Epidermal melanocyte (primary cell): ENCODE data around the gene CCL15.
"Not testable (repeated sequence)": the region's sequence is repeated elsewhere in the genome, so short reads cannot be mapped to it uniquely, and the experiment has no call there.

Source experiments
- DNase-seq: peaks from one replicate; pipeline ENCODE4 v3.0.0; 2011; ENCODE audit warnings: low spot score; ENCODE audit not compliant: insufficient read length

The CCL15 gene, protein sequence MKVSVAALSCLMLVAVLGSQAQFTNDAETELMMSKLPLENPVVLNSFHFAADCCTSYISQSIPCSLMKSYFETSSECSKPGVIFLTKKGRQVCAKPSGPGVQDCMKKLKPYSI

DNA sequence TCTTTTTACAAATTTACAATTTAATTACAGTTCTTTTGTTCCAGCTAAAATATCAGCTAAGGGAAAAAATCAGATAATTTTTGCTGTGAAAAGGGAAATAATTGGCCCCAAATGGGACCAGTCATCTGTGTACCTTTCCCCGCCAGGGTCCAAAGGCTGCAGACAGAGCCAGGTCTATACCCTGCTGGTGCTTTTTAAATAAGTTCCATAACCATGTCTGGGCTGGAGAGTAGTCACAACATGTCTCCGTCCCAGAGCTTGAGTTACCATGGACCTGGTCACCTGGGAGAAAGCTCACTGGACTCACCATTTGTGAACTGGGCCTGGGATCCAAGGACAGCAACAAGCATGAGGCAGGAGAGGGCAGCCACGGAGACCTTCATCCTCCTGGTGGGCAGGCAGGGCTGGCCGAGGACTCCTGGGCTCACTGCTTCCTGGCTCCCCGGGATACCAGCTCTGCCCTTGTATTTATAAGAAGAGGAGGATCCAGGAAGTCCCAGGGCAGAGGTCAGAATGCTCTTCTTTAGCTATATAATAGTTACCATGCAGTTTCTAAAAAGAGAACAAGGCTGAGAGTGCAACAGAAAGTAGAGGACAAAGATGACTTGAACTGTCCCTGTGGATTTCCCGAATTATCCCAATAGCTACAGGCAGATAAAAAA lies at the start of gene CCL15:
Gene CCL15 (minus strand): TSS at position 444 of the 662 bp plus-strand sequence. CDS start 61 bp downstream, at position 383.
- no peak for DNase-seq

DNA sequence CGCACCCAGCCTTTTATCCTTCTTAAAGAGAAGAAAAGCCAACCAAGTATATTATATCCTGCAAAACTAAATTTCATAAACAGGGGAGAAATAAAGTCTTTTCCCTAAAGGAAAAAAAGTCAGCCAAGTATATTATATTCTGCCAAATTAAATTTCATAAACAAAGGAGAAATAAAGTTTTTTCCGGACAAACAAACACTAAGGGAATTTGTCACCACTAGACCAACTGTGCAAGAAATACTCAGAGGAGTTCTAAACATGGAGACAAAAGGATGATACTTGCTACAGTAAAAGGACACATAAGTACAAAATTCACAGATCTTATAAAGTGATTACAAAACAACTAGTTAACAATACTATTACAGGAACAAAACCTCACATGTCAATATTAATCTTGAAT lies 48.3 kb upstream of the CCL15 start:
- no peak for DNase-seq

DNA sequence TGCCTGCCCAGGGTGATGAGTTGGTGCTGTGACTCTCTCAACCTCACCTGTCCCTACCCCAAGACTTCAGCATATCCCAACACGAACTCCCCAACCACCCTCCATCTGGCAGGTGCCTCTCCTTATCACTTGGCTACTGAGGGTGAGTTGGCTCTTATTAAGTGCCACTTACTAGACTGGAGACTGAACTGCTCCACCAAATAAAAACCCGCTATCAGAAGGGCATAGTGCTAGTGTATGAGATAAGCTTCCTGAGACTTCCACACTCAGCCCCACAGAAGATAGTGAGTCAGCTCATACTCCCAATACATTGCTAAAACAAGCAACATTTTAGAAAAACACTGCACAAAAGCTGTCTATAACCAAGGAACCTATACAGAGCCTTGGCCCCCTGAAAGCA lies 46.7 kb upstream of the CCL15 start:
- no peak for DNase-seq

DNA sequence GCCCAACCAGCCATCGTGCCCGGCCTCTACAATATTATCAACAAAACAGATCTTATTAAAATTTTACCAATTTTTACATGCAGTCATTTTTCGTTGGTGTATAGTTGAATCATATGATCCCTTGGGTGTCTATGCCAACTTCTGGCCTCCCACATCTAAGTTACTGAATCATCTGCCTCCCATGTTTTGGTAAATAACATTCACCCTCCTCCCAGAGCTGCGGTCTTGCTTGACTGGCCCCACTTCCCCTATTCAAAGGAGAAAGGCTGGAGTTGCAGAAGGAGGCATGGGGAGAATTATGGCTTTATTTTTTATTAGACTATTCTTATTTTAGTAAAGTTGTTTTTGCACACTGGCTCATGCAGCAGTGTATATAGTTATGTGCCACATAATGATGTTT lies 34.9 kb upstream of the CCL15 start:
- no peak for DNase-seq

DNA sequence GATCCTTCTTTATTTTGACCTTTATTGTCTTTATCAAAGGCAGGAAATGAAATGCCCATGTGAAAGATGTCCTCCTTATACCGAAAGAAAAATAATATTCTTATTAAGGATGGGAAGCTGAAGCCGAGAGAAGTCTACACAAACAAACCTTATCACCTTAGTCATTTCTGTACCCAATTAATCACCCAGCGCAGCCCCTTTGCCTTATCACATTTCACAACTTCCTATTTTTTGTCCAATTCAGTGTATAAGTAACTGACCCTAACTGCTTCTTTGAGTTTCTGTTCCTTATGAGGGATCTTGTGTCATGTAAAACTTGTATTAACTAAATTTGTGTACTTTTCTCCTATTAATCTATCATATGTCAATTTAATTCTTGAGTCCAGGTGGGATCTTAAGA lies 32.8 kb upstream of the CCL15 start:
- DNase-seq = no peak

DNA sequence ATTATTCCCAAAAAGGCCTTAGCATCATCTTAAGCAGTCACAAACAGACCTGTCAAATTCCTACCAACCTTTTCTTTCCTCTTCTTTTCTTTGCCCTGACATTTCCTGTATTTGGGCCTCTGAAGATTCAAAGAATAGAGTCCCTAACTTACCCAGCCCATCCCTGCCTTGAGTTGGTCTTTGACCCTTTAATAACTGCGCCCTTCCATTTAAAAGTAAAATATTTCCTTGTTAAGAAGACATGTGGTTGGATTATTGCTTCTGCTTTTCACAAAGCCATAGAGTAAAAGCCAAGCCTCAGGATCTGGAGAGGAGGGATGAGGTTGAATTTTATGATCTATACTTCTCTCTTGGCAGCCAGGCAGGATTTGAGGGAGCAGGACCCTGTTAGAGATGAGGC lies 29.6 kb upstream of the CCL15 start:
- no peak for DNase-seq

DNA sequence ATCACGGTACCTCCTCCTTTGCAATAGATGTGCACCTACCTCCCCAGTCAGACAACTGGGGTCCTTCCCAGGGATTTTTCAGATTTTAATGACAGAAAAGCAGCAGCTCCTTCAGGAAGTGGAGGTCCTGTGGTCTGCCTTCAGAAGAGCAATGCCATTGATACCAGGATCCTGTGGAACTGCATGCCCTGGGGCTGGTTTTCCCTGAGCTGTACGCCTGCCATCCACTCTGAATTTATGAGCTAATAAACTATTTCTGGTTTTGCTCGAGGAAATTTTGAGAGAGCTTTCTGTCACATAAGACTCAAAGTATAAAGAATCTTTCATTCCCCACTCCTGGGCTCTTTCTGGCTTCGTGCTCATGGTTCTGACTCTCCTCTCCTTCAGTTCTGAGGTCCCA lies 26.4 kb upstream of the CCL15 start:
- peak; percentile 67 for DNase-seq

DNA sequence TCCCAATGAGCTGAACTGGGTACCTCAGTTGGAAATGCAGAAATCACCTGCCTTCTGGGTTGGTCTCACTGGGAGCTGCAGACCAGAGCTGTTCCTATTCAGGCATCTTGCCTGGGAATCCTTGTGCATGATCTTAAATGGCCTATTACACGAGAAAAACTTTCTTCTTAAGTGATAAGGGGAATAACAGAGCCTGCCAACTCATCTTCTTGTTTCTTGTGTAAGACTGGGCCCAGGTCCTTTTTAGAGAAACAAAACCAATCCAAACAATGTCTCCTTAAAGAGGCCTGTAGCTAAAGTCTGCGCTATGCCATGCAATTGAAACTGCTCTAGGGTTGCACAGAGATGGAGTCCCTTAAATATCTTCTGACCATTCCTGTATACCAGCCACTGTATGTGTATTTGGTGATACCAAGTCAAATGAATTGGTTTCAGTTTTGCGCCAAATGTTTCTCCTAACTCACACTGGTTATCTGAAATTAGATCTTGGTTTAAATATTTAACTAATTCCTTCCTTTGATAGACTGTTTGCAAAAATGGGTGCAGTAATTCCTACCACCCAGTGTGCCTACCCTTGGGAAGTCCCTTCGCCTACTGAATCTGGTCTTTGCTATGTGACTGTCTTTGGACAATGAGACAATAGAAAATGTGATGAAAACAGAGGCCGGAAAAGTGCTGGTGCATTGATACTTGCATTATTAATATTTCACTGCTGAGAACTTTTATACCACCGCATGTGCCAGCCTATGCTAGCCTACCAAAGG lies 22.9 kb upstream of the CCL15 start:
- no peak for DNase-seq

DNA sequence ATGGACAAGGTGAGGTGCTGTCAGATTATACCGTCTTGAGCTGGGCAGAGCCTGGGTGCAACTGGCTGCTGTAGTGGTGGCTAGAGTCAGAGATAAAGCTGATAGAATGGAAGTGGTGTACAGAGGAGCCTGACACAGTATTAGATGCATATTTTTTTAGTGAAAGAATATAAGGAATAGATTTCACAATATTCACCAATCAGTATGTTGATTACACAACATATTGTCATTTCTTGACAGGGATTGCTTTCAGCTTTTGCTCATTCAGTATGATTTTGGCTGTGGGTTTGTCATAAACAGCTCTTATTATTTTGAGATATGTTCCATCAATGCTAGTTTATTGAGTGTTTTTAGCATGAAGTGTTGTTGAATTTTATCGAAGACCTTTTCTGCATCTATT lies 18.1 kb upstream of the CCL15 start:
- DNase-seq = no peak

DNA sequence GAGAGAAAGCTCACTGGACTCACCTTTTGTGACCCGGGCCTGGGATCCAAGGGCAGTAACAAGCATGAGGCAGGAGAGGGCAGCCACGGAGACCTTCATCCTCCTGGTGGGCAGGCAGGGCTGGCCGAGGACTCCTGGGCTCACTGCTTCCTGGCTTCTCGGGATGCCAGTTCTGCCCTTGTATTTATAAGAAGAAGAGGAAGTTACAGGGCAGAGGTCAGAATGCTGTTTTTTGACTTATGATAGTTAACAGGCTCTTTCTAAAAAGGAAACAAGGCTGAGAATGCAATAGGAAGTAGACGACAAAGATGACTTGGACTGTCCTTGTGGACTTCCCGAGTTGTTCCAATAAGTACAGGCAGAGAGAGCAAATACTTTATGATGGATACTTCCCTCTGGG lies 16.4 kb upstream of the CCL15 start, which contains the start of gene CCL23:
Gene CCL23 (minus strand): TSS at position 174 of the 400 bp plus-strand sequence. CDS start 75 bp downstream, at position 99.
- DNase-seq = no peak

DNA sequence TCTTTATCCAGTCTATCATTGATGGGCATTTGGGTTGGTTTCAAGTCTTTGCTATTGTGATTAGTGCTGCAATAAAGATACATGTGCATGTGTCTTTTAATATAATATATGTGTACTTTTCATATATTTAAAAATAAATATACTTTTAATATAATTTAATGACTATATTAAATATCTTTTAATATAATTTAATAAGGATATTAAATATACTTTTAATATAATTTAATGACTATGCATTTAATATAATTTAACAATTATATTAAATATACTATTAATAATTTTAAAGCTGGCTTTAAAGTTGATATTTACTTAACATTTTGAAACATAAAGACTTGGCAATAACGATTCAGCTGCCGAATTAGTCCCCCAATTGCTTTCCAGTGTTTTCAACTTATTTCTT lies 15.2 kb upstream of the CCL15 start:
- DNase-seq = no peak

DNA sequence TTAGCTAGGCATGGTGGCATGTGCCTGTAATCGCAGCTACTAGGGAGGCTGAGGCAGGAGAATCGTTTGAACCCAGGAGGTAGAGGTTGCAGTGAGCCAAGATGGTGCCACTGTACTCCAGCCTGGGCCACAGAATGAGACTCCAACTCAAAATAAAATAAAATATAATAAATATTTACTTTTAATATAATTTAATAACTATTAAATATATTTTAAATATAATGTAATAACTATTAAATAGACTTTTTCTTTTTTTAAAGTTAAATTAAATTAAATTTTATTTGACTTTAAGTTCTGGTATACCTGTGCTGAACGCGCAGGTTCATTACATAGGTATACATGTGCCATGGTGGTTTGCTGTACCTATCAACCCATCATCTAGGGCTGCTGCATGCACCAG lies 14.5 kb upstream of the CCL15 start:
- not testable (repeated sequence) for DNase-seq

DNA sequence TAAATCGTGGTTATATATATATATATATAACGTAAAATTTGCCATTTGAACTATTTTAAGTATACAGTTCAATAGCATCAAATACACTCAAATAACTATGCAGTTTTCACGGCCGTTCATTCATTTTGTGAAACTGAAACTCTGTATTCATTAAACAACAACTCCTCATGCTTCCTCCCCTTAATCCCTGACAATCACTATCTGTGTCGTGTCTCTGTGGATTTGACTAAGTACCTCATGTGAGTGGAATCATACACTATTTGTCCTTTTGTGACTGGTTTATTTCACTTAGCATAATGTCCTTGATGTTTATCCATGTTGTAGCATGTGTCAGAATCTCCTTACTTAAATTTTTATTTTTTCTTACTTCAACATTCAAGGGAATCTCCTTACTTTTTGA lies 13.6 kb upstream of the CCL15 start:
- no peak for DNase-seq

DNA sequence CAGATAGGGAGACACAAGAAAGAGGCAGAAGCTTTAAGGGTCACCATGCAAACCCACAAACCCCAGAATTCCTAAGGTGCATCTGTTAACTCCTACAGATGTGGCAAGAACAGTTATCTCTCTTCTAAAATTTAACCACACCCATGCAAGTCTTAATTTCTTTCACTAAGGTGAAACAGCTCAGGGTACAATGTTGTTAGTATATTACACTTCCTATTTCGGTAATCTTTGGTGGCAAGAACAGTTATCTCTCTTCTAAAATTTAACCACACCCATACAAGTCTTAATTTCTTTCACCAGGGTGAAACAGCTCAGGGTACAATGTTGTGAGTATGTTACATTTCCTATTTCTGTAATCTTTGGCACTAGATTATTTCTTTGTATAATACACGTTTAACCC lies 9.8 kb upstream of the CCL15 start:
- DNase-seq = no peak

DNA sequence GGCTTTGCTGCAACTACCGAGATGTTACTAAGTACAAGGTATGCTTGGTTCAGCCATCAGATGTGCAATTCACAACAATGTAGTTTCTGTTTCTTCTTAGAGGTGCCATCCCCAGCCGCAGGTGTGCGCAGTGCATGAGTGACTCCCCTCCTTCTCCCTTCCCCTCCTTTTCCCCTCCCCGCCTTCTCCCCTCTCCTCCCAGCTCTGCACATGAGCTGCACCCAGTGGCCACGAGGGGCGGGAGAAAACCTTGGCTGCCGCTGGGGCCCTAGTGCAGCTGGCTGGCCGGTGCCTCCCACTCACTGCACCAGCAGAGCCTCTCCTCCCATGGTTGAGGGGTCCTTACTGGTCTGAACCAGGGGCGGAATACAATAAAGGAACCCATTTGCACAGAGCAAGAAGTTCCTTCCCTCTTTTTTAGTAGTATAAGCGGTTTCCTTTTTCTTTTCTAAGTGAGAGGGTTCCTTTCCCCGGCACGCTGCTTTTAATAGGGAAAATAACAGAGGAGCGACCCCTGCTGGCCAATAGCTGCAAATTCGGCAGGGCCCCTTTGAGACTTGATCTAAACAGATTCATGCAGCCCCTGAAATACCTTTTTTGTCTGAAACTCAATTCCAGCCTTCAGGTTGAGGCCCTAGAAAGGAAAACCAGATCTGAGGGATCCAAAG lies 7.8 kb upstream of the CCL15 start:
- DNase-seq = no peak

DNA sequence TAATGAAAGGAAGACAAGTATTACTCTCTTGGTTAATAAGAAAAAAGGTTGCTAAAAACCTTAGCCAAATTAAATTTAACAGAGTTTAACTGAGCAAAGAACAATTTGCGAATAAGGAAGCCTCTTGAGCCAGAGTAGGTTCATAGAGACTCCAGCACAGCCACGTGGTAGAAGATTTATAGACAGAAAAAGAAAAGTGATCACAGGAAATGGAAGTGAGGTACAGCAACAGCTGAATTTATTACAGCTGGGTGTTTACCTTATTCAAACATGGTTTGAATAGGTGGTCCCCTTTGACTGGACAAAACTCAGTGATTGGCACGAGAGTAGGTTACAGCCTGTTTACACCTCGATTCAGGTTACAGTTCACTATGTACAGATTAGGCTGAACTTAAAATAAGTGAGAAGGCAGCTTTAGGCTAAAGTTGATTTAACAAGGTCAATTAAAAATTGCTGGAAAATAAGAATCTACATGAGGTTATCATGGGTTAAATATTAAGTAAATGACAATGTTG lies 3.3 kb upstream of the CCL15 start:
- DNase-seq = no peak

DNA sequence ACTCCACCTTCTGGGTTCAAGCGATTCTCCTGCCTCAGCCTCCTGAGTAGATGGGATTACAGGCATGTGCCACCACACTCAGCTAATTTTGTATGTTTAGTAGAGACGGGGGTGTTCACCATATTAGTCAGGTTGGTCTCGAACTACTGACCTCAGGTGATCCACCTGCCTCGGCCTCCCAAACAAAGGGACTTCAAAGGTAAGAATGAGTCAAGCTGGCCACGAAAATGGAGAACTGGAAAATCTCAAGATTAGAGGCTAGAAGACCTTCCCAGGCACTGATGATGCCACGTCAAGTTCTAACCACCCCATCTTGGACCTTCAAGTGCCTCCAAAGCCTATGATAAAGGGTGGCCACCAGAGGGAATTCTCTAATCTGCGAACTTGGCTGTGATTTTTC lies 1.3 kb upstream of the CCL15 start:
- no peak for DNase-seq

DNA sequence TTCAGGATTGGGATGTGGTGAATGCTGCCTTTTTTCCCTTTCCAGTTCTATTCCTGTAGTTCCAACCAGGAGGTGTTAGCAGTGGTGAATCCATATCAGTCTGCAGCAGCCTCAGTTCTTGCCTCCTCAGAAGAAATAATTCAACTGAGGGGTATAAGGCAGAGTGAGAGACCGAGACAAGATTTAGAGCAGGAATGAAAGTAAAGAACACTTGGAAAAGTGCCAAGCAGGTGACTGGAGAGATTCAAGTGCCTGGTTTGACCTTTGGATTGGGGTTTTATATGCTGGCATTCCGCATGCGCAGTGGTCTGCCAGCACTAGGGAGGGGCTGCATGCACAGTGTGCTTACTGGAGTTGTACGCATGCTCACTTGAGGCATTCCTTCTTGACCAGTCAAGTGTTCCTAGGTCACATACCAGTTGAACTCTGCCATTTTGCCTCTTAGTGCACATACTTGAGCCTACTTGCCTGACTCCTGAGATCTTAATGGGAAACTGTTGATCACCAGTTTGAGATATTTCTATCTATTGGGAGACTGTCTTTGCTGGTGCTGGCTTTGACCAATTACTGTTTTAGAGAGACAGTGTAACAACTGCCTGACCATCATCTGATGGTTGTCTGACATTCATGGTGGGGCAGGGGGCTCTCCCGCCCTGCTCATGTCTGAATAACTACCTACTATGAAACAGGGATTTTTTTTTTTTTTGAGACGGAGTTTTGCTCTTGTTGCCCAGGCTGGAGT lies 680 bp upstream of the CCL15 start:
- DNase-seq = no peak

DNA sequence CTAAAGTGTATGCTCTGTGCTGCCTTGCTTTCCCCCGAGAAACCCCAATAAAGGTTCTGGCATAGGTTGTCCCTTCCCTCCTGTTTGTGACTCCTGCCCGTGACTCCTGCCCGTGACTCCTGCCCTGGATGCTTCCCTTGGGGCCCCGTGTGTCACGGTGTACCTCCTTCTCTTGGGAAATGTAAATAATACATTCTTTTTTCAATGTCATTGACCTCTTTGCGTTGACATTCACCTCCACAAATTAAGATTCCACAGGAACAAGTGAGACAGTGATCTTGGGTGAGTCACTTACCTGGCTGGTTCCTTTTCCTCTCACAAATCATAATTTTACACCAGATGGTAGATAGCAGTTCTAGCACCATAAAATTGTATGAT lies 632 bp downstream of the CCL15 start:
- no peak for DNase-seq

DNA sequence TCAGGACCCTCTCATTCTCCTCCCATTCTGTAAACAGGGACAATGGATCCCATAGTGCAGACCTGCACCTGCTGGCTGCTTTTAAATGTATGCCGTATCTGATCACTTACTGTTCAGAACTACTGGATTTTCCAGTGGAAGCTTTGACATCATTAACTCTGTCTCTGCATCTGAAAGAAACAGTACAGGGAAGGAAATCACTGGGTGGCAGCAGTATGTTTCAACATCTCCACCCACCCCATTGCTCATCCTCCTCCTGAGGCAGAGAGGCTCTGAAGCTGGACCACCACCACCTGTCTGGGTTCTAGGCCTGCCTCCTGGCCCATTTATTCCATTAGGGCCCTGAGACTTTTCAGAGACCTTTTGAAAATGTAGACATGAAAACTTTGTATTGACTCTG lies 2.6 kb downstream of the CCL15 start:
- DNase-seq = no peak

DNA sequence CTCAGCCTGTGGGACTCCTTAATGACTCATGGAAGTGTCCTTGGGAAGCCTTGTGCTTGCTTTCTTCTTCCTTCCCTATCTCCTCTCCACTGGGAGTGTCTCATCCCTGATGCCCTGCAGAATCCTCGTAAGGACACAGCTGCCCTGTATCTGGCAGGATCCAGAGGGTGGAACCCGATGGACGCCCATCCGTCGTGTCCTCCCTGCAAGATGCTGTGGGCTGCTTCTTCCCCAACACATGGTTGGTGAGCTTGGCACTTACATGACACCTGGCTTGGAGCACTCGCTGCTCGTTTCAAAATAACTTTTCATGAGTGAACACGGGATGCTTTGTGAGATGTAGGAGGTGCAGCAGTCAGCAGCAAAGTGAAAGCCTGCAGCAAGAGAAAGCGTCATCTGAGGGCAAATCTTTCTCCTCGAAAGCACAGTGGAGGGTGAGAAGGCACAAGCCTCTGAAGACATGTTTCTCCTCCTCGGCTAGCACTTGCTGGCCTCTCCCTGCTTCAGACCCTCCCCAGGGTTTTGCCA lies 3.3 kb downstream of the CCL15 start:
- DNase-seq = no peak
